ENCODE results near the gene KCNE3. TPM values are rescaled to one million over a fixed set of nuclear protein-coding genes. Genes with fewer than 3 reads are reported as not detected.

Gene KCNE3
- total and polyA plus RNA-seq, 11 donors: 1.3 to 9.5 (median 2.3) TPM

DNA sequence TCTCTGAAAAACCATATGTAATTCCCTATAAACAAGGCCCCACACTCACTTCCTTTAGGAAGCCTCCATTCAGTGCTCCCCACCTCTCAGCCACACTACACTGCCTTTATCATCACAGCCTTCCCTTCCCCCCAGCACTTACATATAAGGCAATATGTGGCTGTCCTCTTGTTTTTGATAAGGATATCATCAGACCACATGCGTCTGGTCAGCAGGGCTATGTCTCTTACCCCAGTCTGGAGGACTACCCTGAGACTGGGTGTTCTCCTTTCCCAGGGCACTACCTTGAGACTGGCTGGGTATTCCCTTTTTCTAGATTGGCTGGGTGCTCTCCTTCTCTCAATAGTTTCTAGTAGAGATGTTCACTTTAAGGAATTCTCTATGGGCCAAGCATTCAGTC is 7.8 kb downstream of the KCNE3 start:
- DNase-seq (no peak), ATAC-seq (no peak)
- no peaks in the 10 kb centered on the region for H3K27me3 ChIP-seq
- H3K9me3 ChIP-seq: no peaks in the 10 kb centered on the region
- H3K4me3 ChIP-seq: peak overlapping the region in 1 of 12 donors; percentile 56
- TF ChIP-seq POLR2A (IDR thresholded peaks at IDR 0.05): no peak
- TF ChIP-seq, protein P1, sequence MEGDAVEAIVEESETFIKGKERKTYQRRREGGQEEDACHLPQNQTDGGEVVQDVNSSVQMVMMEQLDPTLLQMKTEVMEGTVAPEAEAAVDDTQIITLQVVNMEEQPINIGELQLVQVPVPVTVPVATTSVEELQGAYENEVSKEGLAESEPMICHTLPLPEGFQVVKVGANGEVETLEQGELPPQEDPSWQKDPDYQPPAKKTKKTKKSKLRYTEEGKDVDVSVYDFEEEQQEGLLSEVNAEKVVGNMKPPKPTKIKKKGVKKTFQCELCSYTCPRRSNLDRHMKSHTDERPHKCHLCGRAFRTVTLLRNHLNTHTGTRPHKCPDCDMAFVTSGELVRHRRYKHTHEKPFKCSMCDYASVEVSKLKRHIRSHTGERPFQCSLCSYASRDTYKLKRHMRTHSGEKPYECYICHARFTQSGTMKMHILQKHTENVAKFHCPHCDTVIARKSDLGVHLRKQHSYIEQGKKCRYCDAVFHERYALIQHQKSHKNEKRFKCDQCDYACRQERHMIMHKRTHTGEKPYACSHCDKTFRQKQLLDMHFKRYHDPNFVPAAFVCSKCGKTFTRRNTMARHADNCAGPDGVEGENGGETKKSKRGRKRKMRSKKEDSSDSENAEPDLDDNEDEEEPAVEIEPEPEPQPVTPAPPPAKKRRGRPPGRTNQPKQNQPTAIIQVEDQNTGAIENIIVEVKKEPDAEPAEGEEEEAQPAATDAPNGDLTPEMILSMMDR (IDR thresholded peaks at IDR 0.05): no peak
- H3K4me1 ChIP-seq: peaks cover 0 to 20% (median 6%) of the 10 kb centered on the region in 12 donors
- WGBS, 4 donors: 0 to 47% (median 40%) methylated on average over 1 of the region's 1 CpG
- intact Hi-C loops (cut with DNase I): loop anchor here in 1 of 10 donors (5.0 kb wide), 1 partner anchor 33 kb away; the partner anchor contains the start of gene LIPT2
- peaks cover 0 to 15% (median 0%) of the 10 kb centered on the region in 9 donors for H3K36me3 ChIP-seq
- H3K27ac ChIP-seq: peak overlapping the region in 1 of 12 donors; percentile 93

DNA sequence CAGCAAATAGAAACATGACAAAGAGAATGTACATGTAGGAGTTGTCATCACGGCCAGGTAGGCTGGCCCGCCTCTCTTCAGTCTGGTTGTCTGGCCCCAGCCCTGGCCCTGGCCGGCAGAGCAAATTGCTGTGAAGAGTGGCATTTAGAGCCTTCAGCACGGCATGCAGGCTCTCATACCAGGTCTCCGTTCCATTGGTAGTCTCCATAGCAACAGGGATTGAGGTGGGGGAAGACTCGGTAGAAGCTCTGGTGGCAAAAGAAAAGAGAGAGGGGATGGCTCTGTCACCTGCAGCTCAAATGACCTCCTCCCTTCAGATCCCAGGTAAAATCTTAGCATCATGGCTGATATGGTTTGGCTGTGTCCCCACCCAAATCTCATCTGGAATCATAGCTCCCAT is 10.0 kb downstream of the KCNE3 start:
- no peak overlapping the region for H3K27ac ChIP-seq
- ATAC-seq (no peak), DNase-seq (no peak)
- TF ChIP-seq, protein P1 (IDR thresholded peaks at IDR 0.05): no peak
- TF ChIP-seq POLR2A (IDR thresholded peaks at IDR 0.05): no peak
- WGBS, 4 donors: 83 to 96% (median 88%) methylated on average over 6 of the region's 6 CpGs
- H3K4me1 ChIP-seq: peaks cover 0 to 17% (median 3%) of the 10 kb centered on the region in 12 donors
- no peaks in the 10 kb centered on the region for H3K9me3 ChIP-seq
- peaks cover 0 to 5% (median 0%) of the 10 kb centered on the region in 9 donors for H3K27me3 ChIP-seq
- H3K4me3 ChIP-seq: no peak overlapping the region
- intact Hi-C loops (cut with DNase I): loop anchor here in 1 of 10 donors (5.0 kb wide), 1 partner anchor 35 kb away; the partner anchor contains the start of gene LIPT2
- peaks cover 0 to 15% (median 0%) of the 10 kb centered on the region in 9 donors for H3K36me3 ChIP-seq

DNA sequence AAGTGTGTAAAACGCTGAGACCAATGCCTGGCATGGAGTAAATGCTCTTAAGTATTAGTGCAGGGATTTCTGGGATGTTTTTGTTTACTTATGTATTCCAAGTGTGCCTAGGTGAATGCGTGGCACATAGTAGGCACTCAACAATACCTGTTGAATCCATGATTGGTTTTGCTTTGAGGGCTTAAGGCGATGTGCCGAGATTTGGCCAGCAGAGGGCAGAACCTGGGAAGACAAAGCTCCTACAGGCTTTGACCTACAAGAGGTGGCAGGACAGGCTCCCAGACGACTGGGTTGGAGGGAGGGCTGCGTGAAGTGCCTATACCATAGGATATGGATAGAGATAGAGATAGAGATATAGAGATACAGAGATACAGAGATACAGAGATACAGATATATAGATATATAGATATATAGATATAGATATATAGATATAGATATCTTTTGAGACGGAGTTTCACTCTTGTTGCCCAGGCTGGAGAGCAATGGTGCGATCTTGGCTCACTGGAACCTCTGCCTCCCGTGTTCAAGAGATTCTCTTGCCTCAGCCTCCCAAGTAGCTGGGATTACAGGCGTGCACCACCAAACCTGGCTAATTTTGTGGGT is 13.9 kb downstream of the KCNE3 start:
- DNase-seq (peak; percentile 50 to 80 (median 64)), ATAC-seq (peak in 3 of 4 donors; percentile 74 to 76 (median 74))
- Histone ChIP-seq H3K4me1 (peaks cover 0 to 6% (median 0%) of the 10 kb centered on the region in 12 donors), H3K36me3 (peaks cover 0 to 12% (median 0%) of the 10 kb centered on the region in 9 donors), H3K4me3 (no peak overlapping the region), H3K27me3 (peaks cover 0 to 6% (median 0%) of the 10 kb centered on the region in 9 donors), H3K27ac (no peak overlapping the region), H3K9me3 (no peaks in the 10 kb centered on the region)
- intact Hi-C loops (cut with DNase I): loop anchor here in 8 of 10 donors (1.0 to 5.0 kb wide), 6 partner anchors 39 to 274 kb away; partner anchors contain the start of gene LIPT2 (in 1 of the 8)
- TF ChIP-seq POLR2A (IDR thresholded peaks at IDR 0.05): no peak
- TF ChIP-seq, protein P1 (IDR thresholded peaks at IDR 0.05): peak; percentile 62 to 81 (median 77)
- WGBS, 4 donors: 34 to 42% (median 37%) methylated on average over 10 of the region's 10 CpGs

DNA sequence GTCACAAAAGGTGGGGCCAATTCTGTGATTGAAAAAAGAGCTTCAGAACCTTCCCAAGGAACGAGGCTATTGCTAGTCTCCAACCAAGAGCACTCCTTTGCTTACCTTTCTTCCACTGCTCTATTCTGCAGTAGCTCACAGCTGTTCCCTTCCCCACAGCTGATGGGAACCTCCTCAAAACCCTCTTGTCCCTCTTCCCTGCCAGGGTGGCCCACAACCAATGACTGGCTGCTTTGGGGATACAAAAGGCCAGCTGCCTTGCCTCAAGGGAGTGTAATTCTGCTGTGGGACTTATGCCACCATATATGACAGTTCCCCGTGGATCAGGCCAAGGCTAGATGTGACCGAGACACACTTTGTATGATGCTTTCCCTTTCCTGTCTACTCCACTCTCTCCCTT is 15.0 kb downstream of the KCNE3 start:
- Histone ChIP-seq H3K4me1 (peaks cover 0 to 6% (median 0%) of the 10 kb centered on the region in 12 donors), H3K4me3 (no peak overlapping the region), H3K27ac (no peak overlapping the region), H3K27me3 (peaks cover 0 to 6% (median 0%) of the 10 kb centered on the region in 9 donors), H3K9me3 (no peaks in the 10 kb centered on the region), H3K36me3 (peaks cover 0 to 11% (median 0%) of the 10 kb centered on the region in 9 donors)
- no peak for ATAC-seq
- intact Hi-C loops (cut with DNase I): loop anchor here in 5 of 10 donors (2.0 to 5.0 kb wide), 5 partner anchors 40 to 275 kb away; partner anchors contain the start of gene LIPT2 (in 1 of the 5)
- WGBS, 4 donors: 75 to 84% (median 76%) methylated on average over 3 of the region's 3 CpGs
- no peak for DNase-seq
- TF ChIP-seq, protein P1 (IDR thresholded peaks at IDR 0.05): no peak
- TF ChIP-seq POLR2A (IDR thresholded peaks at IDR 0.05): no peak
